ENCODE results near the gene RNU7-1.

GRCh38 chr12:6948873-6949594 is 5.4 kb downstream of the RNU7-1 start:
- TF ChIP-seq EZH2 (IDR thresholded peaks at IDR 0.05; ENCODE audit: borderline replicate concordance, low read depth, low read length, severe bottlenecking) (no peak), CTCF (IDR thresholded peaks at IDR 0.05; ENCODE audit: borderline replicate concordance, extremely low read depth, low read length, poor library complexity, severe bottlenecking) (peak; percentile 30)
